GM12891 (cell line): ENCODE data around the gene ADGRL1.

ENCODE experiments used
- PAX5 ChIP-seq: IDR thresholded peaks from 2 replicates; pipeline ENCODE4 v1.6.1; 2011; ENCODE audit warnings: low read length, moderate library complexity, mild to moderate bottlenecking; ENCODE audit not compliant: insufficient read depth, severe bottlenecking
- POLR2A ChIP-seq: IDR thresholded peaks from 2 replicates; pipeline ENCODE4 v1.6.1; 2011; ENCODE audit warnings: low read depth, low read length, control low read depth
- POLR2AphosphoS5 ChIP-seq: IDR thresholded peaks from 2 replicates; pipeline ENCODE4 v1.6.1; 2011; ENCODE audit warnings: low read depth, low read length, control low read depth
- TAF1 ChIP-seq: IDR thresholded peaks from 2 replicates; pipeline ENCODE4 v1.6.1; 2011; ENCODE audit warnings: low read depth, low read length, control low read depth

GRCh38 chr19:14112051-14112808 lies 93.7 kb downstream of the ADGRL1 start:
- TF ChIP-seq TAF1, result no peak
- no peak for TF ChIP-seq POLR2A
- no peak for TF ChIP-seq PAX5
- TF ChIP-seq POLR2AphosphoS5, result no peak
